ENCODE data around the gene HDAC8.

HDAC8 gene

GRCh38 chrX:72316408-72317110, 256.1 kb downstream of the HDAC8 start:
- DNase-seq (ENCODE audit: low read depth): no peak

- DNase-seq (ENCODE audit: low read depth): no peak
Measured at GRCh38 chrX:72314881-72315280, 257.8 kb downstream of the HDAC8 start.

DNA sequence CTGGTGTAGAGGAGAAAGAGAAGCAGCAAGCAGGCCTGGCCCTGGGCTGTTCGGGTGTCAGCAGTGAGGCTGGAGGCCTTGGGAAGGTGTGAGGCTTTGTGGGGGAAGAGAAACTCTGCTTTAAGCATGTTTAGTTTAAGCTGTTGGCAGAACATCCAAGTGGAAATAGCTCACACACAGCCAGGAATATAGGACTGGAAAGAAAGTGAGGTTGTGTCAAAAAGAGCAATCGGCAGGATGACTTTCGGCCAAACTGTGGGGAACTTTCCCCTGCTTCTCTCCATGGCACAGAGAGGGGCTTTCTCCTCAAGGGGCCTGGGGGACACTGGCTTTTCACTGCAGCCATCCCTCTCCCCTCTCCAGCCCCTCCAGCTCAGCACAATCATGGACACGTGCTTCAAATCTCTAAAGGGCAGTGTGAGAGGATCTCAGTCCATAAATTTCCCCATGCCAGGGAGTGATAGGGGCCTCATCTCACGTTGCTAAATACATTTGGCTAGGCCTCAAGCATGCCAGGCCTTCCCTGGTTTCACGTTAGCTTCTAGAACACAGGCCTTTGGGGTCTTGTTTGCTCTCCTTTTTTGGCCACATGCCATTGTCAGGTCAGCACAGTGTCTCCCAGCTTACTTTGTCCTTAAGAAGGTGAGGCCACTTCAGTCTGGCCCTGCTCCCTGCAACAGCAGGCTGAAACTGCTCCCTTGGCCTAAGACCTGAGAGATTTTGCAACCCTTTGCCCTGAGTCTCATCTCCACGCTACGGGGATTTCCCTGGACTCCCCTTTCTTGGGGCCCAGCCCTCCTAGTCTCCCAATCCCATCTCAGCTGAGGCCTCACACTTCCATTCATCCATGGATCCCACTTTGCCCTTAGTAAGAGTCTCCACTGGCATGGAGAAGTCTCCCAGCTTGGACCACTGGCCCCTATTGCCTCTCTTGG, 258.7 kb downstream of the HDAC8 start:
- no peak for DNase-seq (ENCODE audit: low read depth)

DNA sequence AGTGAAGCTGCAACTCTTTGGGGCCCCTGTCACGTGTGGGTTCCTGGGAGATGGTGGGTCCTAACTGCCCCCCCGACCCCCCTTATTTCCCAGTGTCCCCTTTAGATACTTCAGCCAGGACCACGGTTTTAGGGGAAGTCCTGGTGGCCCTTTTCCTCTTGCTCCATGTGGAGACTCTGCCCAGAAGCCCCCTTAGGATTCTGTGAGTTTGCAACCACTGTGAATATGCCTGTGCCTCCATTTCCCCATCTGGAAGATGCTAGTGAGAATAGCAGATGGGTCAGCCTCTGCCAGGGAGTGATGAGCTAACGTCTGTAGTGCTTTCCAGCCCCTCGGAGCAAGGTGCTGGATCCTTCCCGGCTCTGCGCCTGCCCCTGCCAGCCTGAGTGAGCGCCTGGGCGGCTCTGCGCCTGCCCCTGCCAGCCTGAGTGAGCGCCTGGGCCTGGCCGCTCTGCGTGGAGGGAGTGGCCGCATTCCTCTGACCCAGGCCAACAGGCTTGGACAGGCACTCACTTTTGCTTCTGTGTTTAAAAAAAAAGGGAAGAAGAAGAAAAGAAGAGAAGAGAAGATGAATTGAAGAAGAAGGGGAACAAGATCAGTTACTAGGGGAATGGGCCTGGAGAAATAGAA, 260.2 kb downstream of the HDAC8 start:
- DNase-seq (ENCODE audit: low read depth): no peak

GRCh38 chrX:72309297-72310071, 263.2 kb downstream of the HDAC8 start:
- DNase-seq (ENCODE audit: low read depth): no peak

GRCh38 chrX:72308566-72309296, 263.9 kb downstream of the HDAC8 start:
- DNase-seq (ENCODE audit: low read depth): no peak

GRCh38 chrX:72308209-72308565, 264.5 kb downstream of the HDAC8 start:
- no peak for DNase-seq (ENCODE audit: low read depth)

DNA sequence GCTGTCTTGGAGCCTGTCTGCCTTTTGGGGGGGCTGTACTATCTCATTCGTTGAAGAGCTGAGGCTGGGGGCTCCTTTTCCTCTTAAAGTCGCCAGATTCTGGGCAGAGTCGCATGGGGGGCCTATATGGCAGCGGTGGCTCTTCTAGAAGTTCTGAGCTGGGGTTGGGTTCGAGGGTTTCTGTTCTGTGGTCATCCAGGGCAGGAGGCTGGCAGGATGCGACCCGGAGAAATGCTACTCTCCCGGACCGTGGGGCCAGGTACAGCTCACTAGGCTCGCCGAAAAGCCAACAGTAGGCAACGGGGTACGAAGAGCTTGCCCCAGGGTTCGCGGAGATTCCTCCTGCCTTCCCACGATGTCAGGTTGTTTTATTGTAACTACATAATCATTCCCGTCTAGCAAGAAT, 265.0 kb downstream of the HDAC8 start:
- no peak for DNase-seq (ENCODE audit: low read depth)

- DNase-seq (ENCODE audit: low read depth): no peak
Measured at GRCh38 chrX:72306851-72307645, 265.6 kb downstream of the HDAC8 start.

DNA sequence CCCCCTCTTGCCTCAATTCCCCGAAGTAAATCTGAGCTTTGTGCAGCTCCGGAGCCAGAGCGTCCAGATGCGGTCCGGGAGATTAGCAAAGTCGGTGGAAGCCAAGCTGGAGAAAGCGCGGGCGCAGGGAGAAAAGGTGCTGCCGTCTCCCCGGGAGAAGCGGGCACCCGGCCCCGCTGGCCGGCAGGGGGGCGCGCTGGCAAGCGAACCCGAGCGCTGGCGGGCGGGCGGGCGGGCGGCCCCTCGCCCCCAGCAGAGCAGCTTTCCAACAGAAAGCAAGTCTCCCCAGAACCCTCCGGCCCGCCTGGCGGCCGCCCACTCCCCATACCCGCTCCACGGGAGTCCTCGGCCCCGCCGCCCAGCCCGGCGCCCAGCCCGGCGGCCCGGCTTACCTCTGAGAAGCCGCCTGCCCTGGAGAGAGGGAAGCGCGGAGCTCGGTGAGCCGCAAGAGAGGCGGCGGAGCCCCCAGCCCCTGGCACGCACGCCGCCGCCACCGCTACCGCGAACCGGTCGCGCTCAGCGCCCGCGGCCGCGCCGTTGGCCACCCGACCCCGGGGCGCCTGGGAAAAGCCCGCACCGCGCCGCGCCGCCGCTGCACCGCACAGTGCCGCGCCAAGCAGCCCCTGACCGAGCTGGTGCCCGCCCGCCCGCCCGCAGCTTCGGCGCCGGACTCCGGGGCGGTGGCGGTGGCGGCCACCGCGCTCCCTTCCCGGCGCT, 266.4 kb downstream of the HDAC8 start:
- no peak for DNase-seq (ENCODE audit: low read depth)

DNA sequence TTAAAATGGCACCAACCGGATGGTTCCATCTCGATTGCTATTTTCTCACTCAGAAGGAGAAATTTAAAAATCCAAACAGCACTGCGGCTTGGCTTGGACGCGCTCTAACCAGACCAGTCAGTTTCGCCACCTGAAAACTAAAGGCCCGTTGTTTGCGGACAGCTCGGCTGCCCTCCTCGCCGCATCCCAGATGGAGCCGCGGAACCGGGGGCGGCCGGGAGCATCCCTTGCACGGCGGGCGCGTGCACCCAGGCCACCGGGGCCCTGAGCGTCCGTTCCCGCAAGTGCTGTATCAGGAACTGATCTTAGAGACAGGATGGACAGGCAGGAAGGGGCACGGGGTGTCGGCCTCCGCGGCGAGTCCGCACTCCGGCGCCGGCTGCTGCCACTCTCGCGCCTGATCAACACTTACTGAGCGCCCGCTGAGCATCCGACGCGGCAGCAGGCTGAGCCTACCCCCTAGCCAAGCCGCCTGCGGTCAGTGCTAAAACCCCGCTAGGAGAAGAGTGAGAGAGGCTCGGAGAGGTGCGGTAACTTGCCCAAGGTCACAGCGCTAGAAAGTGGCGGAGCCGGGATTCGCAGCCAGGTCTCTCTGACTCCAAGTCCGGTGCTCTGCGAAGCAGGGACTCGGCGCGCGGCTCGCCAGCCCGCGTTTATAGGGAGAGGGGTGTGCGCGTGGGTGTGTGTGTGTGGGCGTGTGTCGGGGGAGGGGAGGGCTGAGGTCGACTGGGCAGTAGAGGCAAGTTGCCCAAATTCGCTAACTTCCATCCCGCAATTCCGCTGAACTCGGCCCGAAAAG, 267.2 kb downstream of the HDAC8 start, which contains the start of gene CITED1:
Gene CITED1 (minus strand): TSS at position 629 of the 799 bp plus-strand sequence. CDS start 3,045 bp downstream, outside the sequence.
- no peak for DNase-seq (ENCODE audit: low read depth)

DNA sequence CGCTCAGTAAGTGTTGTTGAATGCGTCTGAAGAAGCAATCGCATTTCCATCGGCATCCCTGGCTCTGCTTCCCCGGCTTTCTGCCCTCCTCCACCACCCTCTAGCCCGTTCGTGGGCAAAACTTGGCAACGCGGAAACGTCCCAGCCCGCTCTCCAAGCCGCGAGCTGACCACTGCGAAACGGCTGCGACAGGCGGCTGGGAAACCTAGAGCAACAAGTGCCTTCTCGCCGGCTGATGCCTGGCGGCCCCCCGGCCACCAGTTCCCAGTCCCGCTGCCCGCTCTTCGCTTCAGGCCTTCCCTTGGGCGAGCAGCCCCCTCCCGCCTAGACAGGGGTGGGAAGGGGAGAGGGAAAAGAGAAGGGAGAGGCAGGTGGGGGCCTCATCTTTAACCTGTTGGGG, 267.8 kb downstream of the HDAC8 start:
- DNase-seq (ENCODE audit: low read depth): no peak

- no peak for DNase-seq (ENCODE audit: low read depth)
Measured at GRCh38 chrX:72301781-72302180, 270.9 kb downstream of the HDAC8 start.

DNA sequence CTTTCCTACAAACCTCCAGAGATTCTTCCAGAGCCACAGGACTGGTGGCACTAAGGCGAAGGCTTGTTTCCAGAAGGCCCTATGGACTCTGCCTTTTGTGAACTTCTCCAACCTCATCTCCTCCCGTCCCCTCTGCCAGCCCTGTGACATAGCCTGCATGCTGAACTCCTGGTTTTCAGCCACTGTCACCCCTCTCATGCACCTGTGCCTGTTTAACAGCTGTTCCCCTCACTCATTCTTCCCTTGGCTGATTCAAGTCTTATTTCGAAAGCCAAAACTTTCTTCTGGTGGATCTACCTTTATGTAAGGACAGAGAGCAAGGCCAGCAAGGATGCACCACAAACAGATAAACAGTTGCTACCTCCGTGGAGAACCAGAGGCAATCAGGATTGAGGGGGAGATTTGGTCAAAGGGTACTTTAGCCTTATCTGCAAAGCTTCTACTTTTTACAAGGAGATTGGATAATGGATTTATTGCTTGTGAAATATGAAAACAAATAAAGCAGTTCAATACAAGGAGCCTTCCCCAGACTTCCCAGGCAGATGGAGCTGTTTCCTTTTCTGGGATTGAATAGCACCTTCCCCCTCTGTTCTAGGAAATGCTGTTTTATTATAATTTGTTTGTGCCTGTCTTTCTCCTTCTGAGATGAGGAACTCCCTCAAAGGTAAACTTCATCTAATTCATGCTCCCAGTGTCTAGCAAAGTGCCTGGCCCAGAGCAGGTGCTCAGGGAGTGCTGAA, 272.6 kb downstream of the HDAC8 start:
- no peak for DNase-seq (ENCODE audit: low read depth)

DNA sequence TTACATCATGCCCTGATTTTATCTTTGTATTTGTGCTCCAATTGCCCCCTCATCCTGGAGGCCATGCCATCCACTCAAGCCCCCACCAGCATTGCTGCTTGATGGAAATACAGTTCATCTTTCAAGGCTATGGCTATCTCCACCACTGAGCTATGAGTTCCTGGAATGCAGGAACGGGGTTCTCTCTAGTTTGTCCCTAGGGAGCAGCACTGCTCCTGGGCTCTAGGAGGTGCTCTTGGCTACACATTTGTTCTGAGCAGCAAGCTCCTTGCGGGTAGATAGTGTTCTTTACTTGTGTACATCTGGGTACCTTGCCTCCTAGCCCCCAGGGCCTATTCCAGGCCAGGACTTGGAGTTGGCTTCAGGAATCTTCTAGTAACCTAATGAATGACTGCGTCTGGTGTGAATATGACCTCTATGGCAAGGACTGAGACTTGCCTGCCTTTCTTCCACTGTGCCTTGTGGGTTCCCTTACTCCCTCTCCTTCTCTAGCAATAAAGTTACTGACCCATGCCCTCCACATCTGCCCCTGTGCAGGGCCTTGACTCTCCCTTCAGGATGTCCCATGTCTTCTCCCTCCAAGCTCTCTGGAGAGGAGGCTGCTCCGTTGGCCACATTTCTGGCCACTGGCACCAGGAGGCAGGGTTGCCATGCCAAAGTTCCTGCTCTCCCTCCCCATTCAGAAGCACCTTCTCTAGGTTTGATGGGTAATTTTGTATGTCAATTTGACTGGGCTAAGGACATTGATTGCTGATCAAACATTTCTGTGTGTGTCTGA, 274.5 kb downstream of the HDAC8 start:
- no peak for DNase-seq (ENCODE audit: low read depth)

GRCh38 chrX:72296991-72297390, 275.7 kb downstream of the HDAC8 start:
- DNase-seq (ENCODE audit: low read depth): no peak

- DNase-seq (ENCODE audit: low read depth): no peak
Measured at GRCh38 chrX:72295745-72296144, 276.9 kb downstream of the HDAC8 start.

Measured in GM04504 (cell line).